ENCODE measurements around the gene SEPTIN11. TPM values are rescaled to one million over a fixed set of nuclear protein-coding genes. Genes with fewer than 3 reads are reported as not detected.

SEPTIN11 gene
- total RNA-seq, 6 donors from 2014 or later = 56.3 to 136 (median 94.0) TPM

GRCh38 chr4:76982638-76983584 lies 33.4 kb downstream of the SEPTIN11 start:
- 83 to 89% methylated on average over 7 of the region's 7 CpGs for WGBS, 2 donors
- Histone ChIP-seq H3K4me3 (no peak overlapping the region), H3K4me1 (peaks cover 22 to 57% (median 47%) of the 10 kb centered on the region in 4 donors), H3K36me3 (no peaks in the 10 kb centered on the region), H3K9me3 (no peaks in the 10 kb centered on the region), H3K27me3 (no peaks in the 10 kb centered on the region), H3K27ac (peak overlapping the region in 3 of 4 donors; percentile 5 to 35 (median 24))
- ATAC-seq (ENCODE audit: low FRiP score in 2 of 2) = no peak
- TF ChIP-seq POLR2AphosphoS5 (IDR thresholded peaks at IDR 0.05) (no peak), POLR2A (IDR thresholded peaks at IDR 0.05) (no peak), EP300 (IDR thresholded peaks at IDR 0.05) (no peak)
- TF ChIP-seq, protein P1, sequence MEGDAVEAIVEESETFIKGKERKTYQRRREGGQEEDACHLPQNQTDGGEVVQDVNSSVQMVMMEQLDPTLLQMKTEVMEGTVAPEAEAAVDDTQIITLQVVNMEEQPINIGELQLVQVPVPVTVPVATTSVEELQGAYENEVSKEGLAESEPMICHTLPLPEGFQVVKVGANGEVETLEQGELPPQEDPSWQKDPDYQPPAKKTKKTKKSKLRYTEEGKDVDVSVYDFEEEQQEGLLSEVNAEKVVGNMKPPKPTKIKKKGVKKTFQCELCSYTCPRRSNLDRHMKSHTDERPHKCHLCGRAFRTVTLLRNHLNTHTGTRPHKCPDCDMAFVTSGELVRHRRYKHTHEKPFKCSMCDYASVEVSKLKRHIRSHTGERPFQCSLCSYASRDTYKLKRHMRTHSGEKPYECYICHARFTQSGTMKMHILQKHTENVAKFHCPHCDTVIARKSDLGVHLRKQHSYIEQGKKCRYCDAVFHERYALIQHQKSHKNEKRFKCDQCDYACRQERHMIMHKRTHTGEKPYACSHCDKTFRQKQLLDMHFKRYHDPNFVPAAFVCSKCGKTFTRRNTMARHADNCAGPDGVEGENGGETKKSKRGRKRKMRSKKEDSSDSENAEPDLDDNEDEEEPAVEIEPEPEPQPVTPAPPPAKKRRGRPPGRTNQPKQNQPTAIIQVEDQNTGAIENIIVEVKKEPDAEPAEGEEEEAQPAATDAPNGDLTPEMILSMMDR (IDR thresholded peaks at IDR 0.05) = peak in 1 of 6 experiments; percentile 8
- no peak for DNase-seq

DNA sequence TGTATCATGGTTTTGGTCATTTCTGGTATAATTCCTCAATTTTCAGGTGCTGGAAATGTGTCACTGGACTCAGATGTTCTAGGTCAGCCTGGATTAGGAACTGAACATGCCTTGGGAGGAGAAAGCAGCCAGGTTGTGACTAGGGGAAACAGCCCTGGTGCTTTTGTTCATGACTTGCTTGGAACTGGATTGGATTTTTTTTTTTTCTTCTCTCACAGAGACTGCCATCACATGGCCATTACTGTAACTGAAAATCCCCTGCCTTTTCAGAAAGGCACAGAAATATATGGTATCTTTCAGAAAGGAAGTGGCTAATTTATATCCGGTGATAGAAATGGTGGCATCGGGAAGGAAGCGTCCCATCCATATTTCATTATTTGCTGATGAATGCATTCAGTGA lies 34.6 kb downstream of the SEPTIN11 start:
- ATAC-seq (ENCODE audit: low FRiP score in 2 of 2) (peak in 1 of 2 donors; percentile 5), DNase-seq (no peak)
- Histone ChIP-seq H3K4me1 (peaks cover 22 to 63% (median 46%) of the 10 kb centered on the region in 4 donors), H3K4me3 (no peak overlapping the region), H3K27ac (peak overlapping the region; percentile 24 to 52 (median 30)), H3K27me3 (no peaks in the 10 kb centered on the region), H3K36me3 (no peaks in the 10 kb centered on the region), H3K9me3 (no peaks in the 10 kb centered on the region)
- 31 to 39% methylated on average over 3 of the region's 3 CpGs for WGBS, 2 donors
- TF ChIP-seq POLR2A (IDR thresholded peaks at IDR 0.05) (no peak), EP300 (IDR thresholded peaks at IDR 0.05) (no peak), POLR2AphosphoS5 (IDR thresholded peaks at IDR 0.05) (no peak)
- TF ChIP-seq, protein P1 (IDR thresholded peaks at IDR 0.05) = peak in 1 of 6 experiments; percentile 23

GRCh38 chr4:76984788-76985211 lies 35.2 kb downstream of the SEPTIN11 start:
- no peak overlapping the region for H3K4me3 ChIP-seq
- H3K4me1 ChIP-seq = peaks cover 22 to 63% (median 46%) of the 10 kb centered on the region in 4 donors
- H3K9me3 ChIP-seq = no peaks in the 10 kb centered on the region
- ATAC-seq (ENCODE audit: low FRiP score in 2 of 2) = peak; percentile 75 to 90
- DNase-seq = peak in 1 of 2 donors; percentile 23
- WGBS, 2 donors = 56 to 66% methylated on average over 7 of the region's 7 CpGs
- H3K27me3 ChIP-seq = no peaks in the 10 kb centered on the region
- TF ChIP-seq, protein P1 (IDR thresholded peaks at IDR 0.05) = no peak
- TF ChIP-seq EP300 (IDR thresholded peaks at IDR 0.05) (peak in 1 of 4 donors; percentile 41), POLR2AphosphoS5 (IDR thresholded peaks at IDR 0.05) (peak; percentile 53 to 68)
- peak overlapping the region in 3 of 4 donors; percentile 24 to 52 (median 35) for H3K27ac ChIP-seq
- H3K36me3 ChIP-seq = no peaks in the 10 kb centered on the region

DNA sequence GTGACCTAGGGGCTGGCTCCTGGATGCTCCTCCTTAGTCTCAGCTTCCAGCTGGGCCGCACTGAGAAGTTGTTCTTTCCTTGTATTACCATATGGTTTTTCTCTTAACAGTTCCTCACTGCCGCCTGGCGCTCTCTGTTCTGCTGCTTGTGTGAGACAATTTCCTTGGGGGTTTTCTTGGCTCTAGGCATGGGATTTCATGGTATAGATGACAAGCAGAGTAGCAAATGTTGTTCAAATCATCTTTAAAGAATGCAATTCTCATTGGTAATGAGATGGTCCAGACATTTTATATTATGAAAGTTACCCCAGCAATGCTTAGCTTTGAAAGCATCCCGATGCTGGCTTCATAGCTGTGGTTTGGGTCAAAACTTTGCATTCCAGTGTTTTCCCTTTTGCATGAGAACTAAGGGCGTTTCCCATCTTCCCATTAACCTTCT lies 37.6 kb downstream of the SEPTIN11 start:
- H3K36me3 ChIP-seq = no peaks in the 10 kb centered on the region
- no peaks in the 10 kb centered on the region for H3K27me3 ChIP-seq
- TF ChIP-seq, protein P1 (IDR thresholded peaks at IDR 0.05) = no peak
- TF ChIP-seq EP300 (IDR thresholded peaks at IDR 0.05) = no peak
- no peak for TF ChIP-seq POLR2AphosphoS5 (IDR thresholded peaks at IDR 0.05)
- TF ChIP-seq POLR2A (IDR thresholded peaks at IDR 0.05) = no peak
- H3K27ac ChIP-seq = peak overlapping the region in 3 of 4 donors; percentile 9 to 61 (median 42)
- H3K4me3 ChIP-seq = no peak overlapping the region
- WGBS, 2 donors = 72 to 73% methylated on average over 5 of the region's 5 CpGs
- DNase-seq (no peak), ATAC-seq (ENCODE audit: low FRiP score in 2 of 2) (peak in 1 of 2 donors; percentile 67)
- H3K4me1 ChIP-seq = peaks cover 27 to 58% (median 37%) of the 10 kb centered on the region in 4 donors
- H3K9me3 ChIP-seq = no peaks in the 10 kb centered on the region

All from upper lobe of left lung (tissue), 6 donors.